GM23248 (cell line): ENCODE data around the gene IMMT.

ENCODE experiments used
- EZH2 ChIP-seq: fragments of 200-600 bp; sonication (generic); IDR thresholded peaks from 2 replicates; pipeline ENCODE4 v1.6.1; 2018; ENCODE audit warnings: antibody characterized with exemption, mild to moderate bottlenecking; ENCODE audit not compliant: insufficient read depth, poor library complexity, severe bottlenecking
- EZH2phosphoT487 ChIP-seq: fragments of 200-600 bp; sonication (generic); IDR thresholded peaks from 2 replicates; pipeline ENCODE4 v1.6.1; 2018; ENCODE audit warnings: antibody characterized with exemption, moderate library complexity, mild to moderate bottlenecking, low read depth; ENCODE audit not compliant: insufficient read depth

DNA sequence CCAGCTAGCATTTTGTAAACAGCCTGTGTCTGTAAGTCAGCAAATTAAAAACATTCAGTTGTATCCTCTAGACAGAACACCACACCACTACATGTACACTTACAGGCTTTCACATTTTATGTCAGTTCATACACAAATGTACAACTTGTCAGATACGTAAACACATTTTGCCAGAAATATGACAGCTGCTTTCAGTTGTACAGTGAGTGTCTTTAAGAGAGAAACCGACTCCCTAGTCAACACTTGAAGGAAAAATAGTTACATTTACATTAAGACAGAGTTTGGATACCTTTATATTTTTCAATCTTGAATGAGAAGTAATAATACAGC is 19.2 kb upstream of the IMMT start:
- TF ChIP-seq EZH2phosphoT487 (no peak), EZH2 (no peak)
